ENCODE measurements around the gene SYCP2.

Gene SYCP2

GRCh38 chr20:59819496-59820203, 113.8 kb downstream of the SYCP2 start:
- DNase-seq: no peak

DNA sequence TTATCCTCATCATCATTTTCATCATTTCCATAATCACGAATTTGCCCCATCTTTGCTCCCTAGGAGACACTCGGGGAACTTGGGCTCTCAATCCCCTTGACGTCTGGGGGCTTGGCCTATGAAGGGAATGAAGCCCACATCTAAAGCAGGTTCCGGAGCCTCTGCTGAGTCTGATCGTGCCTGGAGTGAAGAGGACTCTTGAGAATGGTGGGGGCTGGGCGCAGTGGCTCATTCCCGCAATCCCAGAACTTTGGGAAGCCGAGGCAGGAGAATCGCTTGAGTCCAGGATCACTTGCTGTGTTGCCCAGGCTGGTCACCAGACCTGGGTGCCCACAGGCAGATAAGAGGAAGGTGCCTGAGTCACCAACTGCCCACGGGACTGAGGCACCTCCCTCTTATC, 114.5 kb downstream of the SYCP2 start:
- no peak for DNase-seq

DNA sequence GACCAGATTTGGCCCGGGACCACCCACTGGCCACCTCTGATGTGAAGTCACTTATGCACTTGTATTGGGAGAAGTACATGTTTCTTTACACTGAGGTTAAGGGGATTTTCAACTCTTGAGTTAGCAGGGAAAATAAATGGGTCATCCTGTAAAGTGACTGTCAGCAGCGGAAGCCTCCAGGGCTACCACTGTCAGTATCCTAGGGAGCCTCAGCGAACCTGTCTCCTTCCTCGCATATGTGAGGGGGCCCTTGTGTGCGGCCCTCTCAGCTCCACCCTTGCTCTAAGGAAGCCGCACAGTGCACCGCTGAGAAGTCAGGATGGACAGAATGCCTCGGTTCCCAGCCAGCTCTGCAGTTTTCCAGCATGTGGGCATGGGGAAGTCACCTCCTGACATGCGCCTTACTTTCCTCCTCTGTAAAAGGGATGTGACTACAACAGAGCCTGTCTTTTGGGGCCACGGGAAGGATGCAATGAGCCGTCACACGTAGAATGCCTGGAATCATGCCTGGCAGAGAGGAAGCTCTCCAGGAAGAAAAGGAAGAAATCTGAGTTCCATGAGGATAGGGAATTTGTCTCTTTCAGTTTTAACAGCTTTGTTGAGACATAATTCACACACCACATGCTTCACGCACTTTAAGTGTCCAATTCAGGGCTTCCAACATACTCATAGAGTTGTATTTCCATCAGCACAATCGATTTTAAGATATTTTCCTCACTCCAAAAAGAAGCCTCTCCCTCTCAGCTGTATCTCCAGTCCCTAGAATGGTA, 115.4 kb downstream of the SYCP2 start:
- DNase-seq: no peak

DNA sequence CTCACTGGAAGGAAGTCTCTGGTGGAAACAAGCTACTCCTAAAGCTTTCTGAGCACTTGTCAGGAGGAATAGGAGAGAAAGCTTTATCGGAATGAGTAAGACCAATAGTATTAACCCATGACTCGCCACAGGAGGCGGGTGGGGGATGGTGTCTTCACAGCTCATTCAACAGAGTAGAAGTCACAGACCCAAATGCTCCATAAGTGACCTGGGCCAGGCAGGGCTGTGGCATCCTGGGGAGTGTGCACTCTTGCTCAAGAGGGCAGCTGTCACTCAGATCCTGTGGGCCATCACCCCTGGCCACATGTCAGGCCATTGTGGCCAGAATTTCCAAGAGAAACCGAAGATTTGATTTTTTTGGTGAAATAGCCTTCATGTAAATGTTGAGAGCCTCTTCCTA, 116.0 kb downstream of the SYCP2 start:
- DNase-seq: no peak

GRCh38 chr20:59816146-59816738, 117.2 kb downstream of the SYCP2 start:
- DNase-seq: no peak

DNA sequence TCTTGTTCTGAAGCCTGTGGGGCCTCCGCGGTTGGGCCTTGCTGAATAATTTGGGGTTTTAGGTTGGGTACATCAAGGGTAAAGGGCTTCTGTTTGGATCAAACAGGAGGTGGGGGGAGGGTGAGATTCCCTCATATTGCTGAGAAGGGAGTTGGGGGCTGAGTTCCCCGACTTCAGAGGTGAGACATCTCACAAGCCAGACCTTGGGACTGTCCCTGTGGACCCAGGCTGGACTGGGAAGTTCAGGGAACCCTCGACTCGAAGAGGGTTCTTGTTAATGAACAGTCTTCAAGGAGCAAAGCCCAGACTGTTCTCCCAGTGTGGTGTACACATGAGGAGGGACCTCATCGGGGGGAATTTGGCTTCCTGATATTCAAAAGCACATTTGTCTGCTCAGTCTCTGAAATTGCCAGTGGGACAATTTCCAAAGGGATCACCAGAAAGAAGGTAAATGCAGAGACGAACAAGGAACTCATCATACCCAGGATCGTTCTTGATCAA, 118.5 kb downstream of the SYCP2 start:
- DNase-seq: no peak

- no peak for DNase-seq
Measured at GRCh38 chr20:59813948-59814839, 119.2 kb downstream of the SYCP2 start.
